ENCODE results near the gene ERMARD. TPM values are rescaled to one million over a fixed set of nuclear protein-coding genes. Genes with fewer than 3 reads are reported as not detected.

Gene ERMARD
- total and polyA plus RNA-seq, 2 experiments from 2014 or later, result 20.9 to 21.2 TPM

DNA sequence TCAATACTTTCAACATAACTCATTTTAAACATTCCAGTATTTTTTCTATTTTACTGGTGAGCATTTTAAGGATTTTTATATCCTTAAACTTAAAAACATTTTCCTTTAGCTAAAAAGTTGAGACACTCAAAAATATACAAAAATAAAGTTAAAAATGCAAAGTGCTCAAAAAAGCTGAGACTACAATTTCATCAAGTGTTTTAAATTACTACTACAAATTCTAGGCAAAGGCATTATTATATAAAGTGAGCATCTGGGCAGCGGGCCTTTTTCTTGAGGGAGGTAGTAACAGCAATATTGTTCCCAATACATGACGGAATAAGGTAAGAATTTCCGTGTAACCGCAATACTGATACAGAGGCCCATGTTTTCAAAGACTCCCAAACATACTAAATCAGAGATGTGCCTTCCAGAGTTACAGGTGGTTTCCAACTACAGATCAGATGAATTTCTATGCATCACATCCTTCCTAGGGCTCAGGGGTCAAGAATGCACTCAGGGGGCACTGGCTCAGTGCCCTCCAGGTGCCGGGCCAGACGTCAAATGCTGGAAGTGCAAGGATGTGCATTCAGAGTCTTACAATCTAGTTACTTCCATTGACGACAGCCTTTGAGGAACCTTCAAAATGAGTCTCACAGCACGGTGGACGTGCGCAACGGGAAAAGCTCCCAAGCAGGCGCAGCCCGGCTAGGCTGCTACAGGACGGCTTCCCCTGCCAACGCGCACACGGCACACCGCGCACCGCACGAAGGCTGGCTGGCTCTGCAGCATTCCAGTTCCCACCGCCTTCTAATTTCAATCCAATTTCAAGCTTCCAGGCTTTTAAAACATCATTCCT lies 28.8 kb upstream of the ERMARD start:
- H3K4me3 ChIP-seq, result peak overlapping the region; percentile 95
- H3K9me3 ChIP-seq (ENCODE audit: low read depth), result no peaks in the 10 kb centered on the region
- peaks cover 23% of the 10 kb centered on the region for H3K4me1 ChIP-seq (ENCODE audit: low read depth)
- H3K27ac ChIP-seq, result peak overlapping the region; percentile 99
- peaks cover 3% of the 10 kb centered on the region for H3K36me3 ChIP-seq
- DNase-seq (ENCODE audit: low read depth in 1 of 2, low spot score in 1 of 2), result peak; percentile 56 to 65
- H3K27me3 ChIP-seq, result no peaks in the 10 kb centered on the region
- no peak for TF ChIP-seq CTCF (IDR thresholded peaks at IDR 0.05; ENCODE audit: low read depth, low read length)

DNA sequence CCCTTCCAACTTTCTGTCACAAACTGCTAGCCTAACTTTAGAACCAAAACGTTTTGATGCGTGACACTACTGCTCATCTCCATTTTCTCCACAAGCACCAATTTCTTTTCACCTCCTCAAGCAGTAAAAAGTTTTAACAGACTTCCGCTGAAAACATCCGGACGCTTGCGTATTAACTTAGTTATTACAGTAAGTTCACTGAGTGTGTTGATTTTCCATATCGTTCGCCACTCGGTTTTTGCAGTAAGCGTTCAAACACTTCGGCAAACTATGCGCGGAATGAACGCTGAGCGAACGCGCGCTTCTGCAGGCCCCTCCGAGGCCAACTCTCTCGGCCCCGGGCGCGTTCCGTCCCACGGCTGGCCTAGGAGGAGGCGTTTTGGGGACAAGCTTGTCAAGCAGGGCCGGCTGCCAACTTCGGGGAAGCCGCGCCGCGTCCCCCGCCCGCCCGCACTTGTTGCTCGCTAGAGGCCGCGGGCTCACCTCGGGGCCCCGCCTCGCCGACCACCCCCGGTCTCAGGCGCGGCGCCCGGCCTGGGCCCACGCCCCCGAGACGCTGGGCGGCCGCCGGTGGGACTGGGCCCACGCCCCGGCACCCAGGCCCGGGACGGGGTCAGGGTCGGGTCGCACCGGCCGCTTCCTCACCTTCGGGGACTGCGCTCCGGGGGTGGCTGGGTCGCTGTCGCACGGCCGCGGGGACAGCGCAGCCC lies 28.1 kb upstream of the ERMARD start:
- H3K27ac ChIP-seq, result peak overlapping the region; percentile 99
- no peaks in the 10 kb centered on the region for H3K27me3 ChIP-seq
- no peaks in the 10 kb centered on the region for H3K9me3 ChIP-seq (ENCODE audit: low read depth)
- no peaks in the 10 kb centered on the region for H3K36me3 ChIP-seq
- peak; percentile 76 to 87 for DNase-seq (ENCODE audit: low read depth in 1 of 2, low spot score in 1 of 2)
- peak overlapping the region; percentile 95 for H3K4me3 ChIP-seq
- peaks cover 23% of the 10 kb centered on the region for H3K4me1 ChIP-seq (ENCODE audit: low read depth)
- TF ChIP-seq CTCF (IDR thresholded peaks at IDR 0.05; ENCODE audit: low read depth, low read length), result no peak

DNA sequence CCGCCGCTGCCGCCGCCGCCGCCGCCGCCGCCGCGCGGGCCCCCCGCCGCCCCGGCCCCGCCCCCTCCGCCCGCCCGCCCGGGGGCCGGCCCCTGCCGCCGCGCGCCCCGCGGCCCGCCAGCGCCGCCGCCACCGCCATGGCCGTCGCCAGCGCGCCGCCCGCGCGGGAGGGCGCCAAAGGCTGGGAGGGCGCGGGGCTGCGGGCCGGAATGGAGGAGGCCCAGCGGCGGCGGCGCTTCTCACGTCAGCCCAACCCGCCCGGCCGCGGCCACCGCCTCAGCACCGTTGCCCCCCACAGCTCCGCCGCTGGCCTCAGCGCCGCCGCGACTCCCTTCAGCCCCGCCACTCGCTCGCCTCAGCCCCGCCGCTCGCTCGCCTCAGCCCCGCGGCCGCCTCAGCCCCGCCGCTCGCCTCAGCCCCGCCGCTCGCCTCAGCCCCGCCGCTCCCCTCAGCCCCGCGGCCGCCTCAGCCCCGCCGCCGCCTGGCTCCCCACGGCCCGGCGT lies 27.4 kb upstream of the ERMARD start:
- Histone ChIP-seq H3K27me3 (no peaks in the 10 kb centered on the region), H3K4me3 (peak overlapping the region; percentile 37), H3K27ac (peak overlapping the region; percentile 94), H3K36me3 (no peaks in the 10 kb centered on the region), H3K9me3 (ENCODE audit: low read depth) (no peaks in the 10 kb centered on the region), H3K4me1 (ENCODE audit: low read depth) (peaks cover 23% of the 10 kb centered on the region)
- TF ChIP-seq CTCF (IDR thresholded peaks at IDR 0.05; ENCODE audit: low read depth, low read length), result no peak
- DNase-seq (ENCODE audit: low read depth in 1 of 2, low spot score in 1 of 2), result peak; percentile 45 to 78

- peak in 1 of 2 donors; percentile 86 for DNase-seq (ENCODE audit: low read depth in 1 of 2, low spot score in 1 of 2)
- H3K27ac ChIP-seq, result peak within 1 kb of the TSS; percentile 99
- TF ChIP-seq CTCF (IDR thresholded peaks at IDR 0.05; ENCODE audit: low read depth, low read length), result no peak
These were observed 26.8 kb upstream of the ERMARD start, which contains the start of gene PHF10 for GRCh38 chr6:169724494-169725124. Gene PHF10, minus strand, starts transcription at chr6:169724500. Its CDS starts 569 bp downstream, at chr6:169723931.

More at GRCh38 chr6:169724494-169725124, 26.8 kb upstream of the ERMARD start, which contains the start of gene PHF10:
- no peaks in the 10 kb centered on the region for H3K27me3 ChIP-seq
- H3K4me1 ChIP-seq (ENCODE audit: low read depth), result peaks cover 23% of the 10 kb centered on the region
- H3K4me3 ChIP-seq, result peak within 1 kb of the TSS; percentile 95
- H3K9me3 ChIP-seq (ENCODE audit: low read depth), result no peaks in the 10 kb centered on the region
- no peaks in the 10 kb centered on the region for H3K36me3 ChIP-seq
